Endothelial cell of umbilical vein (primary cell): ENCODE data around the gene CMSS1.

Experiments used
- EZH2 ChIP-seq: IDR thresholded peaks from 2 replicates; pipeline ENCODE4 v1.6.1; 2012; ENCODE audit warnings: borderline replicate concordance, low read depth, mild to moderate bottlenecking, moderate library complexity, low read length, inconsistent platforms; ENCODE audit not compliant: severe bottlenecking
- POLR2AphosphoS5 ChIP-seq: IDR thresholded peaks from 2 replicates; pipeline ENCODE4 v1.6.1; 2012; ENCODE audit warnings: low read depth, mild to moderate bottlenecking, control low read depth, low read length, moderate library complexity; ENCODE audit not compliant: insufficient read depth
- TF ChIP-seq, protein P1 (sequence below), 2 donors: IDR thresholded peaks; 1 replicate in 1 of 2; 2 replicates in 1 of 2; pipeline ENCODE4 v1.5.1; 2011; ENCODE audit warnings: low read length in 2 of 2, mild to moderate bottlenecking in 2 of 2, moderate library complexity in 2 of 2, control low read depth in 1 of 2, inconsistent platforms in 1 of 2, low read depth in 1 of 2; ENCODE audit not compliant: insufficient read depth in 1 of 2; ENCODE audit errors: extremely low read depth in 1 of 2

DNA sequence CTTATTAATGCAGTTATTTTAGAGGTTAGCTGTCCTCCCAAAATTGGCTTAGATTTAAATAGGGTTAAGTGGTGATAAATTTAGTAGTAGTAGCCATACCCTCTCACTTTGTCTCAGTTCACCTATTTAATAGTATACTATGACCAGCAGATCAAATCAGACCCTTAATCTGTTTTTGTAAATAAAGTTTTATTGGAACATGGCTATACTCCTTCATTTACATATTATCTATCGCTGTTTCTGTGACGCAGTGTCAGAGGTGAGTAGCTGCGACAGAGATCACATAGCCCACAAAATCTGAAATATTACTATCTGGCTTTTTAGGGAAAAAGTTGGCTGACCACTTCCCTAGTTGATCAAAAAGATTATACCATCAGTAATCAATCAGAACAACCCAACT, 183.4 kb downstream of the CMSS1 start:
- TF ChIP-seq, protein P1, sequence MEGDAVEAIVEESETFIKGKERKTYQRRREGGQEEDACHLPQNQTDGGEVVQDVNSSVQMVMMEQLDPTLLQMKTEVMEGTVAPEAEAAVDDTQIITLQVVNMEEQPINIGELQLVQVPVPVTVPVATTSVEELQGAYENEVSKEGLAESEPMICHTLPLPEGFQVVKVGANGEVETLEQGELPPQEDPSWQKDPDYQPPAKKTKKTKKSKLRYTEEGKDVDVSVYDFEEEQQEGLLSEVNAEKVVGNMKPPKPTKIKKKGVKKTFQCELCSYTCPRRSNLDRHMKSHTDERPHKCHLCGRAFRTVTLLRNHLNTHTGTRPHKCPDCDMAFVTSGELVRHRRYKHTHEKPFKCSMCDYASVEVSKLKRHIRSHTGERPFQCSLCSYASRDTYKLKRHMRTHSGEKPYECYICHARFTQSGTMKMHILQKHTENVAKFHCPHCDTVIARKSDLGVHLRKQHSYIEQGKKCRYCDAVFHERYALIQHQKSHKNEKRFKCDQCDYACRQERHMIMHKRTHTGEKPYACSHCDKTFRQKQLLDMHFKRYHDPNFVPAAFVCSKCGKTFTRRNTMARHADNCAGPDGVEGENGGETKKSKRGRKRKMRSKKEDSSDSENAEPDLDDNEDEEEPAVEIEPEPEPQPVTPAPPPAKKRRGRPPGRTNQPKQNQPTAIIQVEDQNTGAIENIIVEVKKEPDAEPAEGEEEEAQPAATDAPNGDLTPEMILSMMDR (IDR thresholded peaks at IDR 0.05; ENCODE audit: extremely low read depth in 1 of 2, insufficient read depth in 1 of 2, low read depth in 1 of 2, low read length in 2 of 2), result no peak
- TF ChIP-seq POLR2AphosphoS5, result no peak
- no peak for TF ChIP-seq EZH2
